Measurements from ENCODE around the gene MARCHF2. TPM values are rescaled to one million over a fixed set of nuclear protein-coding genes. Genes with fewer than 3 reads are reported as not detected.
"Not testable (repeated sequence)": the region's sequence is repeated elsewhere in the genome, so short reads cannot be mapped to it uniquely, and the experiment has no call there.

The MARCHF2 gene
- total RNA-seq, 6 experiments from 2014 or later, result 23.5 to 30.2 (median 26.0) TPM

DNA sequence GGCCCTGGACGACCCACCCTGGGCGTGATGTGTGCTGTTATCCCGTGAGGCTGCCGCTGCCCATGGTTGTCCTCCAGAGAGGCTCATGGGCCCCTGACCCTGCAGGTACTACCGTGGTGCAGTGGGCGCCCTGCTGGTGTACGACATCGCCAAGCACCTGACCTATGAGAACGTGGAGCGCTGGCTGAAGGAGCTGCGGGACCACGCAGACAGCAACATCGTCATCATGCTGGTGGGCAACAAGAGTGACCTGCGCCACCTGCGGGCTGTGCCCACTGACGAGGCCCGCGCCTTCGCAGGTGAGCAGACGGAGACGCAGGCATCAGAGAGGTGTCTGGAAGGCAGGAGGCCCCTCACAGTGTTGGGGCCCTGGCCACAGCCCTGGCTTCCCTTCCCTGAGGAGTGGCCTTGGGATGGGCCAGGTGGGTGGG, 11.1 kb upstream of the MARCHF2 start:
- Mint-ChIP-seq H3K4me3 (no peak overlapping the region), H3K4me1 (ENCODE audit: low read depth) (peaks cover 7% of the 10 kb centered on the region), H3K27ac (no peak overlapping the region), H3K27me3 (ENCODE audit: insufficient read depth) (peaks cover 4% of the 10 kb centered on the region), H3K36me3 (ENCODE audit: low read depth) (no peaks in the 10 kb centered on the region; the same call in 1 of the 2 replicates), H3K9me3 (no peaks in the 10 kb centered on the region)
- DNase-seq, result no peak
- TF ChIP-seq, protein P1, sequence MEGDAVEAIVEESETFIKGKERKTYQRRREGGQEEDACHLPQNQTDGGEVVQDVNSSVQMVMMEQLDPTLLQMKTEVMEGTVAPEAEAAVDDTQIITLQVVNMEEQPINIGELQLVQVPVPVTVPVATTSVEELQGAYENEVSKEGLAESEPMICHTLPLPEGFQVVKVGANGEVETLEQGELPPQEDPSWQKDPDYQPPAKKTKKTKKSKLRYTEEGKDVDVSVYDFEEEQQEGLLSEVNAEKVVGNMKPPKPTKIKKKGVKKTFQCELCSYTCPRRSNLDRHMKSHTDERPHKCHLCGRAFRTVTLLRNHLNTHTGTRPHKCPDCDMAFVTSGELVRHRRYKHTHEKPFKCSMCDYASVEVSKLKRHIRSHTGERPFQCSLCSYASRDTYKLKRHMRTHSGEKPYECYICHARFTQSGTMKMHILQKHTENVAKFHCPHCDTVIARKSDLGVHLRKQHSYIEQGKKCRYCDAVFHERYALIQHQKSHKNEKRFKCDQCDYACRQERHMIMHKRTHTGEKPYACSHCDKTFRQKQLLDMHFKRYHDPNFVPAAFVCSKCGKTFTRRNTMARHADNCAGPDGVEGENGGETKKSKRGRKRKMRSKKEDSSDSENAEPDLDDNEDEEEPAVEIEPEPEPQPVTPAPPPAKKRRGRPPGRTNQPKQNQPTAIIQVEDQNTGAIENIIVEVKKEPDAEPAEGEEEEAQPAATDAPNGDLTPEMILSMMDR (IDR thresholded peaks at IDR 0.05), result no peak

DNA sequence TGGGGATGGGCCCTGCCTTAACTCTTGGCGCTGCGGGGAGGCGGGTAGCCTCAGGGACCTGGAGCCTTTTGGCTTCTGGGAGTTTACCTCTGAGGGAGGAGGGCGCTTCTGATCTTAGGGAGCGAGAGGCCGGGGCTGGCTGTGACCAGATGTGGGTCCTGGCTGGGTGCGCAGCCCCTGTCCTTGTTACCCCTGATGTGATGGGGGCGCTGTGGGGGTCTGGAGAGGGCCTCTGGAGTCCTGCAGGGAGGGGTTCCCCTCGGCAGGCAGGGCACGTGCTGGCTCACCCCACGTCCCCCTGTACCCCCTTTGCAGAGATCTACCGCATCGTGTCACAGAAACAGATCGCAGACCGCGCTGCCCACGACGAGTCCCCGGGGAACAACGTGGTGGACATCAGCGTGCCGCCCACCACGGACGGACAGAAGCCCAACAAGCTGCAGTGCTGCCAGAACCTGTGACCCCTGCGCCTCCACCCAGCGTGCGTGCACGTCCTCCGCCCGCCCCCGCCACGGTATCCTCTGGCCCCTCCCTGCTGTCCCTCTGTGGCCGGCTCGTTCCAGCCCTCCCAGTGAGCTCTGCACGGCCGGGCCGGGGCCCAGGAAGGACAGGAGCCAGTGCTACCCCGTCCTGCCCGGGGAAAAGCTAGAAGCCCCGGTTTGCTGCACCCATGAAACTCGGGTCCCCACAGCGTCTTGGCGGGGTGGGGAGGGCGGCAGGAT, 9.8 kb upstream of the MARCHF2 start:
- no peaks in the 10 kb centered on the region for H3K9me3 Mint-ChIP-seq
- no peak overlapping the region for H3K4me3 Mint-ChIP-seq
- H3K36me3 Mint-ChIP-seq (ENCODE audit: low read depth), result no peaks in the 10 kb centered on the region; the same call in 1 of the 2 replicates
- no peak overlapping the region for H3K27ac Mint-ChIP-seq
- DNase-seq, result no peak
- no peaks in the 10 kb centered on the region for H3K4me1 Mint-ChIP-seq (ENCODE audit: low read depth)
- peaks cover 2% of the 10 kb centered on the region for H3K27me3 Mint-ChIP-seq (ENCODE audit: insufficient read depth)
- TF ChIP-seq, protein P1 (IDR thresholded peaks at IDR 0.05), result no peak

DNA sequence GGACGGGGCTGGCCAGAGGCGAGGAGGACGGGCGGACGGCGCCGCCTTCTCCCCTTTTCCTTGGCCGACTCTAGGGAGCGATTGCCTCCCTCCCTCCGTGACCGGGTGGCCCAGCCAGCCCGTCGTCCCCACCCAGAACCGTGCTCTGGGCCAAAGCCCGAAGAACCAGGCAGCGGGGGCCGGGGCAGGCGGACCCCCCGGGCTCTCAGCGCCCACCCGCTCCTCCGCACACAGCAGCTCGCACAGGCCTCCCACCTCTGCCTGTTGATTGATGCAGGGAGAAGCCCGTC, 9.3 kb upstream of the MARCHF2 start:
- H3K27ac Mint-ChIP-seq, result no peak overlapping the region
- no peaks in the 10 kb centered on the region for H3K4me1 Mint-ChIP-seq (ENCODE audit: low read depth)
- H3K36me3 Mint-ChIP-seq (ENCODE audit: low read depth), result no peaks in the 10 kb centered on the region; the same call in 1 of the 2 replicates
- TF ChIP-seq, protein P1 (IDR thresholded peaks at IDR 0.05), result no peak
- H3K4me3 Mint-ChIP-seq, result no peak overlapping the region
- H3K9me3 Mint-ChIP-seq, result no peaks in the 10 kb centered on the region
- DNase-seq, result no peak
- H3K27me3 Mint-ChIP-seq (ENCODE audit: insufficient read depth), result peaks cover 2% of the 10 kb centered on the region

DNA sequence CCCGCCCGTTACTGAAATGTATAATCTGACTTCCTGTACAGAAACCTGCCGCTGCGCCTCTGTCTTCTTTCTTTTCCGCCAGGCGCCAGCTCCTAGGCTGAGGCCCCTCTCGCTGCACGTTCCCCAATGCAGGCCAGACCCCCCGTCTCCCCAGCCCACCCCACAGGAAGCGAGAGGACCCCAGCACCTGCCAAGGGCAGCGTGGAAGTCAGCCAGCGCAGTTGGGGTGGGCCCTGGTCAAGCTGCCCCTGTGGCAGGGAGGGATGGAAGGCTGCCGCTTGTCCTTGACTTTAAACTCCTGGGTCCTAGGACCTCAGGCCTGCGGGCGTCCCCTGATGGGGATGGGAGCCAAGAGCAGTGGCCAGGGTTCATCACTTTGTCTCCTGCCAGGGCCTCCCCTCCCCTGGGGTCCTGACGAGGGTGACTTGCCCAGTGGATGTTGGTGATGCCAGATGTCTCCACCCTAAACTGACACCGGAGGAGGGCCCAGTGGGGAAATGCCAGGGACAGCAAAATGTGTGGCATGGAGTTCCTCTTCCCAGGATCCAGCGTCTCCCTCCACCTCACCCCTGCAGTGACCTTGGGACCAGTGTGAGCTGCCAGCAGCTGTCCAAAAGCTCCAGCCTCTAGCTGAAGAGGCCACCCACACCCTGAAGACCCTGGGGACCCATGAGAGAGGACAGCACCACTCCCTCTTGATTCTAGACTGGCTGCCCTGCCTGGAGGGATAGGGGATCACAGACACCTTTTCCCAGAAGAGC, 8.5 kb upstream of the MARCHF2 start:
- Mint-ChIP-seq H3K27ac (no peak overlapping the region), H3K4me3 (no peak overlapping the region), H3K27me3 (ENCODE audit: insufficient read depth) (peaks cover 2% of the 10 kb centered on the region), H3K4me1 (ENCODE audit: low read depth) (no peaks in the 10 kb centered on the region), H3K9me3 (no peaks in the 10 kb centered on the region), H3K36me3 (ENCODE audit: low read depth) (no peaks in the 10 kb centered on the region; the same call in 1 of the 2 replicates)
- no peak for DNase-seq
- TF ChIP-seq, protein P1 (IDR thresholded peaks at IDR 0.05), result no peak

DNA sequence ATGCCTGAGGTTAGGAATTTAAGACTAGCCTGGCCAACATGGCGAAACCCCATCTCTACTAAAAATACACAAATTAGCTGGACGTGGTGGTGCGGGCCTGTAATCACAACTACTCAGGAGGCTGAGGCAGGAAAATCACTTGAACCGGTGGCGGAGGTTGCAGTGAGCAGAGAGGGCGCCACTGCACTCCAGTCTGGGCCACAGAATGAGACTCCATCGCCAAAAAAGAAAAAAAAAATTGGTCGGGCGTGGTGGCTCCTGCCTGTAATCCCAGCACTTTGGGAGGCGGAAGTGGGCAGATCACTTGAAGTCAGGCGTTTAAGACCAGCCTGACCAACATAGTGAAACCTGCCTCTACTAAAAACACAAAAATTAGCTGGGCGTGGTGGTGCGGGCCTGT, 2.4 kb upstream of the MARCHF2 start:
- H3K4me3 Mint-ChIP-seq, DNase-seq: not testable (repeated sequence)

More for the DNA sequence above, 2.4 kb upstream of the MARCHF2 start:
- H3K4me1 Mint-ChIP-seq (ENCODE audit: low read depth), result peaks cover 11% of the 10 kb centered on the region; the same call in 1 of the 2 replicates
- not testable (repeated sequence) for H3K36me3 Mint-ChIP-seq (ENCODE audit: low read depth); H3K27ac Mint-ChIP-seq; H3K9me3 Mint-ChIP-seq; H3K27me3 Mint-ChIP-seq (ENCODE audit: insufficient read depth)
- TF ChIP-seq, protein P1 (IDR thresholded peaks at IDR 0.05), result peak; percentile 38; the same call in 1 of the 2 replicates

Data from HFFc6 (cell line).